Neural cell (in vitro differentiated cells): ENCODE data around the gene BAD.

ENCODE experiments used
- EP300 ChIP-seq: fragments of 450-650 bp; conservative IDR thresholded peaks from 2 replicates; pipeline ENCODE4 v1.6.1; 2014; ENCODE audit warnings: antibody characterized with exemption, mild to moderate bottlenecking, moderate library complexity; ENCODE audit not compliant: poor library complexity, severe bottlenecking
- TF ChIP-seq, protein P1 (sequence below): fragments of 450-650 bp; IDR thresholded peaks from 2 replicates; pipeline ENCODE4 v1.5.1; 2014; ENCODE audit warnings: antibody characterized with exemption, mild to moderate bottlenecking, moderate library complexity; ENCODE audit not compliant: poor library complexity, severe bottlenecking

DNA sequence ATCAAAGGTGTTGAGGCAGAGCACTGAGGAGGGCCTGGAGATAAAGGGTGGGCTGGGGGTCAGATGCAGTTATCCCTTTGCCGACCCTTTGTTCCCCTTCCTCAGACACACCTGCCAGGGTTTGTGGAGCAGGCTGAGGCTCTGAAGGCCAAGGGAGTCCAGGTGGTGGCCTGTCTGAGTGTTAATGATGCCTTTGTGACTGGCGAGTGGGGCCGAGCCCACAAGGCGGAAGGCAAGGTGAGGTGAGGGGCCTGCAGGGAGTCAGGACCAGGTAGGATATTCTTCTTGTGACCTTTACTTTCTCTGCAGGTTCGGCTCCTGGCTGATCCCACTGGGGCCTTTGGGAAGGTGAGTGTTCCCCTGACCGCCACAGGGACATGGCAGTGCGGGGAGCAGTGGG lies 36.1 kb upstream of the BAD start:
- TF ChIP-seq EP300: no peak
- TF ChIP-seq, protein P1, sequence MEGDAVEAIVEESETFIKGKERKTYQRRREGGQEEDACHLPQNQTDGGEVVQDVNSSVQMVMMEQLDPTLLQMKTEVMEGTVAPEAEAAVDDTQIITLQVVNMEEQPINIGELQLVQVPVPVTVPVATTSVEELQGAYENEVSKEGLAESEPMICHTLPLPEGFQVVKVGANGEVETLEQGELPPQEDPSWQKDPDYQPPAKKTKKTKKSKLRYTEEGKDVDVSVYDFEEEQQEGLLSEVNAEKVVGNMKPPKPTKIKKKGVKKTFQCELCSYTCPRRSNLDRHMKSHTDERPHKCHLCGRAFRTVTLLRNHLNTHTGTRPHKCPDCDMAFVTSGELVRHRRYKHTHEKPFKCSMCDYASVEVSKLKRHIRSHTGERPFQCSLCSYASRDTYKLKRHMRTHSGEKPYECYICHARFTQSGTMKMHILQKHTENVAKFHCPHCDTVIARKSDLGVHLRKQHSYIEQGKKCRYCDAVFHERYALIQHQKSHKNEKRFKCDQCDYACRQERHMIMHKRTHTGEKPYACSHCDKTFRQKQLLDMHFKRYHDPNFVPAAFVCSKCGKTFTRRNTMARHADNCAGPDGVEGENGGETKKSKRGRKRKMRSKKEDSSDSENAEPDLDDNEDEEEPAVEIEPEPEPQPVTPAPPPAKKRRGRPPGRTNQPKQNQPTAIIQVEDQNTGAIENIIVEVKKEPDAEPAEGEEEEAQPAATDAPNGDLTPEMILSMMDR: no peak
